Thymus (tissue), 11 donors: ENCODE measurements around the gene UCP3. TPM values are rescaled to one million over a fixed set of nuclear protein-coding genes. Genes with fewer than 3 reads are reported as not detected.
A peak's percentile ranks its signal among the peaks of the same experiment; 100 is the strongest.

ENCODE experiments used
- DNase-seq, 9 donors: peaks; one replicate each; pipeline ENCODE4 v3.0.0-alpha.2; 2013; ENCODE audit warnings: low spot score in 9 of 9, low read depth in 6 of 9, missing footprints in 1 of 9
- H3K27ac ChIP-seq, 2 donors: one replicate each; pipeline ENCODE4 v1.5.1; 2013; ENCODE audit warnings: control low read depth in 1 of 2, low read depth in 1 of 2, low read length in 1 of 2, mild to moderate bottlenecking in 1 of 2, moderate library complexity in 1 of 2
- H3K27me3 ChIP-seq, 2 donors: one replicate each; pipeline ENCODE4 v1.5.1; 2013; ENCODE audit warnings: low read length in 1 of 2; ENCODE audit not compliant: control insufficient read depth in 2 of 2, insufficient read depth in 1 of 2
- H3K36me3 ChIP-seq, 2 donors: one replicate each; pipeline ENCODE4 v1.5.1; 2013; ENCODE audit warnings: low read length in 1 of 2, mild to moderate bottlenecking in 1 of 2, moderate library complexity in 1 of 2; ENCODE audit not compliant: control insufficient read depth in 2 of 2, insufficient read depth in 2 of 2
- H3K4me1 ChIP-seq, 2 donors: one replicate each; pipeline ENCODE4 v1.5.1; 2013; ENCODE audit warnings: low read length in 2 of 2; ENCODE audit not compliant: control insufficient read depth in 2 of 2, insufficient read depth in 2 of 2
- H3K4me3 ChIP-seq, 2 donors: one replicate each; pipeline ENCODE4 v1.5.1; 2013; ENCODE audit warnings: low read length in 2 of 2, control low read depth in 1 of 2, mild to moderate bottlenecking in 1 of 2
- H3K9me3 ChIP-seq, 2 donors: one replicate each; pipeline ENCODE4 v1.5.1; 2013; ENCODE audit warnings: low read length in 1 of 2, mild to moderate bottlenecking in 1 of 2; ENCODE audit not compliant: control insufficient read depth in 2 of 2, insufficient read depth in 1 of 2
- WGBS: extraction: QIAGEN DNeasy Blood & Tissue Kit; methylation state at CpG from one replicate; pipeline ENCODE4 v1.1.7; 2013; 5-methylcytosine and 5-hydroxymethylcytosine counted together
- polyA plus RNA-seq: library from polyadenylated mRNA; stranded (reverse); fragments of 200-250 nt; gene quantifications from one replicate; pipeline ENCODE4 v1.2.3, GENCODE V29; 2013
- total RNA-seq: library from RNA; stranded (reverse); fragments of 120-200 nt; gene quantifications from one replicate; pipeline ENCODE4 v1.2.4, GENCODE V29; 2013
- donor health status: healthy.

Gene UCP3
- total and polyA plus RNA-seq, 2 donors: 0.90 to 2.1 TPM

DNA sequence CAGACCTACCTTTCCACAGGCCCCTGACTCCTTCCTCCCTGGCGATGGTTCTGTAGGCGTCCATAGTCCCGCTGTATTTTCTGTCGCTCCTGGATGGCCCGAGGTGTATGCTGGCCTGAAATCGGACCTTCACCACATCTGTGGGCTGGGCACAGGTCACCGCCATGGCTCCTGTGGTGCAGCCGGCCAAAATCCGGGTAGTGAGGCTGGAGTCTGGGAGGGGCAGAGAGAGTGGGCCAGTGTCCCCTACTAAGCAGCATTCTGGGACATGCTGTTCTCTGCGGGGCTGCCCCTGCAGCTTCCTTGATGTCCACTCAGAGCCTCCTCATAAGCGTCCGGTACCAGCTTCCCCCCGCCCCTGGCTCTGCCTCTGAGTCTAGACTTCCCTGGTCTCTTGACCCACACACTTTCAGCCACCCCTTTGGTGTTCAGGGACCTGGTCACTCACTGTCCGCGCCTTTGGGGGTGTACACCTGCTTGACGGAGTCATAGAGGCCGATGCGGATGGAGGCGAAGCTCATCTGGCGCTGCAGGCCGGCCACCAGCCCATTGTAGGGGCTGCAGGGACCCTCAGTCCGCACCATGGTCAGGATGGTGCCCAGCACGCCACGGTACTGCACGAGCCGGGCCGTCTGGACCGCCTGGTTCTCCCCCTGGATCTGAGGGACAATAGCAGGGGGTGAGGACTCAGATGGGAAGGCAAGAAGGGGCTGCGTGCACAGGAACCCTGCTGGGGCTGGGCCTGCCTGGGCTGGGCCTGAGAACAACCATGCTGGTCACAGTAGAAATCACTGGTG lies 3.0 kb downstream of the UCP3 start:
- WGBS: 99% methylated on average over 29 of the region's 29 CpGs
- H3K4me1 ChIP-seq: peaks cover 12 to 45% of the 10 kb centered on the region in 2 donors
- no peaks in the 10 kb centered on the region for H3K27me3 ChIP-seq
- no peaks in the 10 kb centered on the region for H3K9me3 ChIP-seq
- no peak overlapping the region for H3K4me3 ChIP-seq
- peaks cover 29 to 34% of the 10 kb centered on the region in 2 donors for H3K36me3 ChIP-seq
- DNase-seq: no peak
- peak overlapping the region; percentile 18 to 48 for H3K27ac ChIP-seq

DNA sequence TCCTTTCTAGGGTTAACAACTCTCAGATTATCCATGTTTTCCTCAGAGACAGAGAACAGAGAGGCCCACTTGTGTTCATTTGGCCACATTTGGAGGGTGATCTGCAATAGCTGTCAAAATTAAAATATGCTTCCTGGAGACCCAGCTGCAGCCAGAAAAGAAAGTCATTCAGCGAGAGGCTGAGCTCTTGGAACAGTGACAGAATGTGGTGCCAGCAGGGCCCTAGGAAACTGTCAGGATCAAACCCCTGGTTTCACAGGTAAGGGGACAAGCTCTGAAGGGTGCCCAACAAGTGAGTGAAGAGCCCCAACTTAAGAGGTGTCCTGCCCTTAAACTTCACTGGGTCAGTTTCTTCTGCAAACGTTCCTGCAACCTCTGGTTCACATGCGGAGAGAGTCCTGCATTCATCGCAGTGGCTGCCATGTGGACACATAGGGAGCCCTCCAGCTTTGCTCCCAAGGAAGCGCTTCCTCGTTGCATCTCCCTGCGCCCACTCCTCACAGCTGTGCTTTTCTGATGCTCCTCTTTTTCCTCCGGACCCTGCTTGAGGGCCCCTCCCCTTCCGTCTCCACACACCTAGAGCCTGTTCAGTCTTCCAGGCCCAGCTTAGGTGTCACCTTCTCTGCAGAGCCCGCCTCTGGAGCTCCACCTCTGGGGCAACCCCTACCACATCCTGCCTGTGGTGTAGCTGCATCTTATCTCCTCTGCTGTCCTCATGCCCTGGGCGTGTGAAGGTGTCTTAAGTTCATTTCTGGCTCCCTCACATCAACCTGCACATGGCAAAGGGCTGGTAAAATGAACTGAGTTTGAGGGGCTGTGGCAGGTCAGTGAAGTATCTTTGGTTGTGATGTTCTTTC lies 3.9 kb downstream of the UCP3 start:
- Histone ChIP-seq H3K9me3 (no peaks in the 10 kb centered on the region), H3K27ac (peak overlapping the region; percentile 18 to 58), H3K36me3 (peaks cover 31 to 36% of the 10 kb centered on the region in 2 donors), H3K4me3 (no peak overlapping the region), H3K4me1 (peaks cover 12 to 38% of the 10 kb centered on the region in 2 donors), H3K27me3 (no peaks in the 10 kb centered on the region)
- 55% methylated on average over 11 of the region's 11 CpGs for WGBS
- DNase-seq: peak in 7 of 9 donors; percentile 58 to 92 (median 72)

DNA sequence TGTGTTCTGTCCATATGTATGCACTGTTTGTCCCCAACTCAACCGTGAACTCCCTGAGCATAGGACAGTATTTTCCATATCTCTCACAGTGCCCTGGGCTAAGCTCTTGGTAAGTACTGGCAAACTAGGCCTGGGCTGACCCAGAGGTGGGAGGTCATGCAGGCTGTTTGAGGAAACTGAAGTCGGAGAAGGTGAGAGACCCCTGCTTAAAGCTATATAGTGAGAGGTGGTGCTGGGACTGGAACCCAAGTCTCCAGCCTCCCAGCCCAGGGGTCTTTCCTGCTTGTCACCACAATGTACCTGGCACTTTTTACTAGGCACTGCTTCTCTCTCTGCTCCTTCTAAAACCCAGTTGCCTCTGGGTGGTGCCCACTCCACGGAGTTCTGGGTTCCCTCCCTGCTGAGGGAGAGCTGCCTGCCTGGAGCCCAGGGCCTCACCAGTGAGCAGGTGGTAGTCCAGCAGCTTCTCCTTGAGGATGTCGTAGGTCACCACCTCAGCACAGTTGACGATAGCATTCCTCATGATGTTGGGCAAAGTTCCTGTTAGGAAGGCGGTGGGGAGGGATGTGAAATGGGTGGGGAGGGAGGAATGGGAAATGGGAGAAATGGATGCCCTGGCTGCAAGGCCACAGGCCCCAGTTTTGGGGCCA lies 4.7 kb downstream of the UCP3 start:
- H3K4me3 ChIP-seq: no peak overlapping the region
- no peaks in the 10 kb centered on the region for H3K9me3 ChIP-seq
- no peak overlapping the region for H3K27ac ChIP-seq
- 91% methylated on average over 6 of the region's 6 CpGs for WGBS
- no peaks in the 10 kb centered on the region for H3K27me3 ChIP-seq
- peaks cover 31 to 36% of the 10 kb centered on the region in 2 donors for H3K36me3 ChIP-seq
- no peak for DNase-seq
- H3K4me1 ChIP-seq: peaks cover 12 to 42% of the 10 kb centered on the region in 2 donors

GRCh38 chr11:74002832-74003231 lies 6.1 kb downstream of the UCP3 start:
- Histone ChIP-seq H3K9me3 (no peaks in the 10 kb centered on the region), H3K27me3 (no peaks in the 10 kb centered on the region), H3K4me3 (no peak overlapping the region), H3K36me3 (peaks cover 31 to 36% of the 10 kb centered on the region in 2 donors), H3K4me1 (peaks cover 9 to 32% of the 10 kb centered on the region in 2 donors), H3K27ac (no peak overlapping the region)
- over 99% methylated on average over 4 of the region's 4 CpGs for WGBS
- DNase-seq: no peak

- peaks cover 9 to 39% of the 10 kb centered on the region in 2 donors for H3K4me1 ChIP-seq
- peaks cover 31 to 36% of the 10 kb centered on the region in 2 donors for H3K36me3 ChIP-seq
- H3K9me3 ChIP-seq: no peaks in the 10 kb centered on the region
- no peak overlapping the region for H3K4me3 ChIP-seq
- H3K27ac ChIP-seq: no peak overlapping the region
- DNase-seq: no peak
- WGBS: 91% methylated on average over 7 of the region's 7 CpGs
- H3K27me3 ChIP-seq: no peaks in the 10 kb centered on the region
Measured at GRCh38 chr11:74001822-74002286, 7.0 kb downstream of the UCP3 start.

DNA sequence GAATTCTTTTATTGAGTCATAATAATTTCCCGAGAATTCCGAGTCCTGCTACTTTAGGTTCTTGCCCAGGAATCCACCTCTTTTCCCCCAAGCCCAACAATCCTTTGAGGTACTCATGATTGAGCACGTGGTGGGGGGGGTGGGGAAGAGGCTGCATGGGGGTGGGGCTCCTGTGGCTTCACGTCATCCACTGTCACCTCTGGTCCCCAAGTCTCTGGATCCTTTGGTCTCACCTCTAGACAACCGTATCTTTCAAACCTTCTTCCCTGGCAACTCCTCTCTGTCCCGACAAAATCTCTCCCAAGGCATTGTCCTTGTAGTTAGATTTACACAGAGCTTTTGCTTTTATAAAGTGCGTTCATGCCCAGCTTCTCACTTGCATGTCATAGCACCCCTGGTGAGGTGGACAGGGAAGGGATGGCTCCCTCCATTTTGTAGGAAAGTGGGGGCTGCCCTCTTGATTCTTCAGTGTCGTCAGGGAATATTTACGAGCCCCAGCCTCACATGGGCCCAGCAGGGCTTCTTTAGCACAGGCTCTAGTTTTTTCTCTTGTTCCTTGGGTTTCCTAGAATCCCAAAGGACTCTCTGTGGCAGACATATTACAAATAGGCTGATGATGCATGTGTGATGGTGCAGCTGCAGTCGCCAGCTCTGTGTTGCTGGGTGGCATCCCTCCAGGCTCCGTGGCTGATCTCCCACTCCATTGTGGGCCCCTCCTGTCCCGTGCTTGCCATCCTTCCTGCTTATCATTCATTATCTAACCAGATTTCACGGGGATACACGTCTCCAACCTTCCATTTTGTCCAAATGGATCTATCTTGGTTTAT lies 8.4 kb downstream of the UCP3 start:
- Histone ChIP-seq H3K4me1 (peaks cover 17 to 35% of the 10 kb centered on the region in 2 donors), H3K27ac (no peak overlapping the region), H3K36me3 (peaks cover 31 to 33% of the 10 kb centered on the region in 2 donors), H3K9me3 (no peaks in the 10 kb centered on the region), H3K4me3 (no peak overlapping the region), H3K27me3 (no peaks in the 10 kb centered on the region)
- DNase-seq: no peak
- WGBS: 96% methylated on average over 14 of the region's 14 CpGs

DNA sequence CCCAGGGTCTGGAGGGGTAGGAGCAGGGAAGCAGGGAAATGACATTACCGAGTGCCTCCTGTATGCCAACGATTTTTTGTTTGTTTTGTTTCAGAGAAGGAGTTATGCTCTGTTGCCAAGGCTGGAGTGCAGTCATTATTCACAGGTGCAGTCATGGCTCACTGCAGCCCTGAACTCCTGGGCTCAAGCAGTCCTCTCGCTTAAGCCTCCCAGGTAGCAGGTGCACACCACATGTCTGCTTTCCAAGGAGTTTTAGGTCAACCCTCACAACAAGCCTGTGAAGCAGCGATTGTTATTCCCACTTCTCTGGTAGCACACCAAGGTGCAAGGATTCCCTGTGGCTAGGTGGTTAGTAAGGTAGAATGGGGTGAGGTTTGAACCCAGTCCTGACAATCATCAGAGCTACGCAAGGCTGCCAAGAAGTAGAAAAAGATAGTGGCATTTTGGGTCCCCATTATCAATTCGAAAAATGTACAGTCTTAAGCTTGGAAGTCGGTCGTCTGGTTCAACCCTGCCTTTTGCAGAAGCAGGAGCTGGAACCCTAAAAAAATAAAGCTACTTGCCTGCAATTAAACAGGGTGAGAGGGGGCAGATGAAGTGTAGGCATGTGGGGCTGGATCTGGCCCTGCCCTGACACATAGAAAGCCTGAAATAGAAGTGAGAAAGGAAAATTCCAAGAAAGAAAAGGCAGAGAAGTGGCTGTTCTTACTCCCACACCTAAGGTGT lies 9.1 kb downstream of the UCP3 start:
- DNase-seq: no peak

More for the DNA sequence above, 9.1 kb downstream of the UCP3 start:
- Histone ChIP-seq H3K9me3 (no peaks in the 10 kb centered on the region), H3K4me3 (no peak overlapping the region), H3K36me3 (peaks cover 29 to 32% of the 10 kb centered on the region in 2 donors), H3K27me3 (no peaks in the 10 kb centered on the region), H3K27ac (no peak overlapping the region), H3K4me1 (peaks cover 16 to 30% of the 10 kb centered on the region in 2 donors)
- WGBS: 96% methylated on average over 8 of the region's 8 CpGs
